Fibroblast of skin of right quadriceps (primary cell): ENCODE results near the gene STAT1.

Experiments
- DNase-seq: peaks from one replicate; pipeline ENCODE4 v3.0.0-alpha.2; 2013

STAT1 gene

GRCh38 chr2:190950566-190950991 is 63.4 kb downstream of the STAT1 start:
- DNase-seq = no peak

GRCh38 chr2:190948671-190949070 is 65.3 kb downstream of the STAT1 start:
- peak; percentile 34 for DNase-seq

DNA sequence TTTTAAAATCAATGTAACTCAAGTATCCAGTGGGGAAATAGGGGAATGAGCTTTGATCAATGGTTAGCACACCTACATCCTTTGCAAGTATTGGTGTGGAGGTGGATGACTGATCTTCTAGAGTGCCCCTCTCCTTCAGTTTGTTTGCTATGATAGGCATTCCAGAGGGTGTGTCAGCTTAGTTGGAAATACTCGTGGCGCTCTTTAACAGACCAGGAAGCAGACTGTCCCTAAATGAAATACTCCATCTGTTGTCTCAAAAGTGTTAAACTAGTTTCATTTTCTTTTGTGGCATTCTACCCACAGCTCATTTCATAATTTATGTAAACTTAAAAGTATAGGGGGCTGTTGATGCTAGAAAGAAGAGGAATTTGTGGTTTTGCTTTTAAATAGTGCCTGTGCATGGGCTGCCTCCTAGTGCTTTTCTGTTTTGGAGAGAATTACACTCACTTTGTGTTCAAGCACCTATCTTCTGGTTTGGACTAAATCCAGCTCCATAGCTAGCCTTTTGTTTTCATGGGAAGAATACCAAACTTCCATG is 66.2 kb downstream of the STAT1 start:
- peak; percentile 68 for DNase-seq

GRCh38 chr2:190947141-190947540 is 66.8 kb downstream of the STAT1 start:
- DNase-seq = no peak

- no peak for DNase-seq
These were observed 70.3 kb downstream of the STAT1 start for GRCh38 chr2:190943706-190944105.

DNA sequence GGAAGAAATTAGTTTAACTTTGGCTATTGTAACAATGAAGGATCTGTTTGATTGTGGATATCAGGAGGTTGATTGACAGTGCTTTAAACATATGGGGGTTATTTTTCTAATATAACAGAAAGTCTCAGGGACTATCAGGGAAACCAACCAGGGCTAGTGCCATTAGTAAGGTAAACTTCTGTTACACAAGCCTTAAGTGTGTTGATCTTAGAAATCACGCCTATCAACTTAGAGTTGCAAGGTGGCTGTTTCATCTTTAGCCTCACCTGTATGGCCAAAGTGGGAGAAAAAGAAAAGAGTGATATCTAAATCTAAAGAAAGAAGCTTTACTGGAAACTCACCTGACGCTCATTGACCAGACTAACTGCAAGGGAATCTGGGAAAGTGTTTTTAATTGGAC is 71.3 kb downstream of the STAT1 start:
- no peak for DNase-seq

DNA sequence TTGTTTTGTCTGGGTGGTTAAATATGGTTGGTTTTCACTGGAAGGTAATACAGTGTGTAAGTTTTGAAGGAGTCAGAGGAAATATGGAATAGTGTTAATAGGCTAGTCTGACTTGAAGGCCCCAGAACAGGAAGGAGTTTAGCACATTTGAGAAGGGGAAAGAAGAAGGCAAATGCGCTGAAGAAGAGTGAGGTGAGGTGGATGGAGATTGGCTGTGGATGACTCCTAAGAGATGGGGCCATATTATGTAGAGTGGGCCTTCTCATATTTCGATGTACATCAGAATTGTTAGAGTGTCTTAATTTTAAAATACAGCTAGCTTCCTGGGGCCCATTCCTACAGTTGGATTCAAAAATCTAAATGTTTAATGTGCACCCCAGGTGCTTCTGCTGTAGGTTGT is 72.4 kb downstream of the STAT1 start:
- no peak for DNase-seq

- no peak for DNase-seq
These were observed 73.5 kb downstream of the STAT1 start for GRCh38 chr2:190940454-190940853.

- DNase-seq = no peak
These were observed 75.1 kb downstream of the STAT1 start for GRCh38 chr2:190938771-190939335.

- DNase-seq = no peak
These were observed 78.9 kb downstream of the STAT1 start for GRCh38 chr2:190935054-190935453.

- DNase-seq = no peak
These were observed 80.6 kb downstream of the STAT1 start for GRCh38 chr2:190933361-190933760.

DNA sequence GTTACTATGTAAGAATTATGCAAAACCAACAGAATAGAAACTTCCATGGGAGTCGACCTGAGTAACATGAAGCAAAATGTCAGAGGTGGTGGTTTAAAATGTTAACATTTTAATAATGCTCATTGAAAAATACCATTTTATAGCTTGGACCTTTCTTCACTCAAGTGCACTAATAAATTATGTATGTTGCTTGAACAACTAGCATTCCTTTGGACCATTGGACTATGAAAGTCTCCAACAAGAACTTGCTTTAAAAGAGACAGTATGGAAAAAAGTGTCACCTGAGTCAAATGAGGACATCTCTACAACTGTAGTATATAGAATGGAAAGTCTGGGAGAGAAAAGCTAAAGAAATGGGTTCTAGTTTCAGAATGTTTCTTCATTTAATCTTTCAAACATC is 81.5 kb downstream of the STAT1 start:
- DNase-seq = no peak

DNA sequence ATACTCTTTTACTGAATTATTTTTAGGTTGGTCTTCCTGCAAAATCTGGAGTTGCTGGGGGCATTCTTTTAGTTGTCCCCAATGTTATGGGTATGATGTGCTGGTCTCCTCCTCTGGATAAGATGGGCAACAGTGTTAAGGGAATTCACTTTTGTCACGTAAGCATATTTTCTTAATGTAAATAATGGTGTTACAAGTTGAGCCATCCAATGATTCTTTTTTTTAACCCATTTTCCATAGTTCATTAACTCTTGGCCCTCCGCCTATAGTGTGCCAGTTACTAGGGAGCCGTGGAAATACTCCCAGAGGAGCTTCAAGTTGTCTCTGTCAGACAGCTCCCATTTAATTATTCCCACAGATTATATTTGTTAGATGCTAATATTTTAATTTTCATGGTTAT is 83.6 kb downstream of the STAT1 start:
- DNase-seq = no peak

- no peak for DNase-seq
These were observed 84.1 kb downstream of the STAT1 start for GRCh38 chr2:190929919-190930318.

GRCh38 chr2:190927301-190927700 is 86.7 kb downstream of the STAT1 start:
- DNase-seq = no peak

GRCh38 chr2:190922376-190922775 is 91.6 kb downstream of the STAT1 start:
- no peak for DNase-seq

- no peak for DNase-seq
These were observed 93.9 kb downstream of the STAT1 start for GRCh38 chr2:190920085-190920484.
